EH (cell line): ENCODE measurements around the gene MBNL1.
"Not testable (repeated sequence)": the region's sequence is repeated elsewhere in the genome, so short reads cannot be mapped to it uniquely, and the experiment has no call there.

Experiments
- DNase-seq: peaks from one replicate; pipeline ENCODE4 v3.0.0-alpha.2; 2015; ENCODE audit warnings: low read depth

MBNL1 gene

GRCh38 chr3:152350139-152350538, 81.4 kb downstream of the MBNL1 start:
- DNase-seq: peak; percentile 65

DNA sequence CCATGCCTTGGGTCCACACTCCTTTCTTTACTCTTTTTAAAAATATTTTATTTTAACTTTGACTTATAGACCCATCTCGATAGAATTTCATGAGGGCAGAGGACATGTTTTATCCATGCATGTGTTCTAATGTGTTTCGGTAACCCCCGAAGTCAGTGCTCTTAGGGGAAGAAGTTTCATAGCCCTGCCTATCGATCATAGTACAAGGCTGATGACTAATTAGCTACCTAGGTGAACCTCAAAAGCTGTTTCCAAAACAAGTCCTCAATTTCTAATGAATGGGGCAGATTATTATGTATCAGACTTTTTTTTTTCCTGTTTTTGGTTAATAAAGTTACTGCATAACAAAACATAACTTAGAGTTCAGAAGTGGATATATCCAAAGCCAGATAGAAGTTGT, 82.0 kb downstream of the MBNL1 start:
- DNase-seq: no peak

DNA sequence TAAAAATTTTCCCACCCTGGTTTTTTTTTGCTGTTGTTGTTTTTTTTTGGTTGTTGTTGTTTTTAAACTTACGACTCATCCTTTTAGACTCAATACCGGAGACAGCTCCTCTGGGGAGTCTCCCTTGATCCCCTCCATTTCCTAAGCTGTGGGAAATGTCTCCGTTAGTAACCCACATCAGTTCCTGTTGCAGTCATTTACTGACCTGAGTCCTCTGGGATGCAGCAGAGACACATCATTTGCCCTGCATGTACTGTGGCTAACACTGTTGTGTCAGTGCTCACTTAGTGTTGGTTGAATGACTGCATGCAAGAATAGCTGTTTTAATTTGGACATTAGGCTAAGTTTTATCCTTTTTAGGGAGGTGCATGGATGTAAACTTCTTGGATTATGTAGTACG, 83.8 kb downstream of the MBNL1 start:
- no peak for DNase-seq

DNA sequence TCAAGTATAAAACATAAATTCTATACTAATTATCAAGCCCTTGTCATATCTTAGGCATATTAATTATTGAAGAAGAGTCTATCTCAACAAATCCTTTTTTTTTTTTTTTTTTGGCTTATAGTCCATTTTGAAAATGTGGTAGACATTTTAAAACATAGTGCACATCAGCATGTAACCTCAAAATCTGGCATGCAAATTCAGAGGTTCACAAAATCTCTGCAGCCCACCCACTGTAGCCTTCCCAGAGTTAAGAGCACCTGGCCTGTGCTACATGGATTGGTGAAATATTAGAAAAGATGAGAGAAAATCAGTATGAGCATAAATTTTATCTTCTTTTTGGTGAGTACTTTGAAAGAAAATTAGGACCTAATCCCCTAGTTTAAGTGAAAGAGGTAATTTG, 84.8 kb downstream of the MBNL1 start:
- DNase-seq: no peak

DNA sequence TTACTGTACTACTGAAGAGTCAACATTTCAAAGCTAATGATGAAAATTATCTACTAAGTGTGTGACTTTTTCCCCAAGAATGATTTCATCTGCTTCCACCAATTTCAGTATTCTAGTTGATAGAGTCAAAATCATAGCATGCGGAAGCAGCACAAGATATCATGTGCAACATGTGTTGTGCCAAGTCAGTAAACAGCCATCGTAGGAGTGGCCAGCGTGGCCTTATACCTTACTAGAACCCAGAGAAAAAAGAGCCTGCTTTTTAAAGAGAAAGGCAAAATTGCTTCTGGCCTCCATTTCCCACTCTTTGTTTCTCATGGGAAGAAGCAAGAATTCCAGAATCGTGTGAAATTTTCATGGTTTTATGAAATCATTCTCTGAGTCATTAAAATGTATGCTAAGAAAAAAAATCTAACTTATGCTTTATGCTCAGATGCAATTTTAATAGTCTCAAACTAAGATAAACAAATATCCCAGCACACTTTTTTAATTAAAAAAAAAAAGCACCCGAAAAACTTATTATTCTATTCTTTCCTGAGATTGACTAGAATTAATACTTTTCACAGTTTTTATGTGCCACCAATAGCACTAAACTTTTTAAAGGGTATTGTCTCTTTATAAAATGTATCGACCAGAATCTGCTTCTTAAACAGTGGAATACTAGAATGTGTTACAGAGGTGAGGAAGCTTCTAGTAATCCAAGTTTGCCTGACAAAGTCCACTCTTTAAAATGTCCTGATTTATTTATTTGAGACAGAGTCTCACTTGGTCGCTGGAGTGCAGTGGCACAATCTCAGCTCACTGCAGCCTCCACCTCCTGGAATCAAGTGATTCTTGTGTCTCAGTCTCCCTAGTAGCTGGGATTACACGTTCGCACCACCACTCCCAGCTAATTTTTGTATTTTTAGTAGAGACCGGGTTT, 87.3 kb downstream of the MBNL1 start:
- DNase-seq: peak; percentile 55

DNA sequence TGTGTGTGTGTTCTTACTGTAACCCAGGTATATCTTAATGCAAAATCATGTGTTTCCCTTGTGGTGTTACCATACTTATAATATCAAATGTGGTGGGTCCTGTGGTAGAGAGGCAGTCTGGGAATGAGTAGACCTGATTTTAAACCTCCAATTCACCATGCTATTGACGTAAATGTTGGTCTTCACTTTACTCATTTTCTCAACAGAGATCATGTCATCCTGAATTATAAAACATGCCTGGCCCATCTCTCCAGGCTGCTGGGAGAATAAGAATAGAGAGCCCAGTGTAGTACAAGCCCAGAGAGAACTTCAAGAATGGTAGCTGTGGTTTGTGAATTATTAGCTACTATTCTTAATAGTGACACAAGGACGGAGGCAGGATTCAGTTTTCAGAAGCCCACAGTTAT, 88.1 kb downstream of the MBNL1 start:
- no peak for DNase-seq

DNA sequence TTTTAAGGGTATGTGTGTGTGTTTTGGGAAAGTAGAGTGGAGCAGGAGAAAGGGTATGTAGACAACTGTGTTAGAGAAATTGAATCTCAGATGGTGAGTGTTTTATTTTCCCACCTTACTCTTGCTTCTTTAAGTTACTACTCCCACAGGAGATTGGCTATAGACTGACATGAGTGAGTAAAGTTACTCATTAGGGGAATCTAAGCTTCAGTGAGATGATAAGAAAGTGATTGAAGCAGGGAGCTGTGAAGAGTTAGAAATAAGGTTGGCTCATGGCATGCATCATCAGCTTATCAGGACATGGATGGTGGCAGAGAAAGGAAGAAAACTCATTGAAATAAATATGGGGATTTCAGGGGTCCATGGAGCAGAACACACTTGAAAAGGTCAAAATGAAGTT, 88.9 kb downstream of the MBNL1 start:
- no peak for DNase-seq

DNA sequence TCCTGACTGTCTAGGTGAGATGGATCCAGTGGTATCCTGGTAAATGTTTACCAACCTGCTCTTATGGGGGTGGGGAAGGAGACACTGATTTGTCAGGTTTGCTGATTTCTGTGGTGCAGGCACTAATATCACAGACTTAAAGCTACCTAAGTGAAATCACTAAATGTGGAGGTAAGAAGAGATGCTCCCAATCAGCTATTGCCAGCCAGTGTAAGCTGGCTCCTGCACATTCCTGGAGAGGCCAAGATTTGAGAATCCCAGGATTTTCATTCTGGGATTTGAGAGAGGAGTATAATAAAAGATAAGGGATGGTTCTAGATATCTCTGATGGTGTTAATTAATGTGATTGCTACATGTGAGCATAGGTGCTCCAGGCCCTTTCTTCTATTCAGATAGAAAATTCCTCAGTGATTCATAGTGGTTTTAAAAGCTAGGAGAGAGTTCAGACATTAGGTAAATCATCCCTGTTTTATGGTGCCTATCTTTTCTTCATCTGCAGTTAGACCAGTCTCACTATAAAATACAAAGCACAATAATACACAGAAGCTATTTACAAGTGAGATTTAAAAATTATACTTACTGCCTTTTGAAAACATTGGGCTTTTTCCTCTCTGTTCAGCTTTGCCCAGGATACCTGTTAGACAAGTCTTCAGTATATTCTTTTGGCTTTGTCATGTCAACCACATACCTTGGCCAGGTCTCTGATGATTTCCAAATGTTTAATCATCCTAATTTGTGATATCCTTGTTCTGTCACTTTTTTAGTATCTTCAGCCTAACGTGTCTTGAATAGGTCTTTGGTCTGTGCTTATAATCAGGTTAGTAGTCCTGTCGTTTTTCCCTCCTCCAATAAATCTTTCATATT, 90.9 kb downstream of the MBNL1 start:
- DNase-seq: peak; percentile 44

- peak; percentile 27 for DNase-seq
Measured at GRCh38 chr3:152360302-152360701, 91.6 kb downstream of the MBNL1 start.

GRCh38 chr3:152360966-152361365, 92.2 kb downstream of the MBNL1 start:
- DNase-seq: no peak

- no peak for DNase-seq
Measured at GRCh38 chr3:152362086-152362485, 93.4 kb downstream of the MBNL1 start.

DNA sequence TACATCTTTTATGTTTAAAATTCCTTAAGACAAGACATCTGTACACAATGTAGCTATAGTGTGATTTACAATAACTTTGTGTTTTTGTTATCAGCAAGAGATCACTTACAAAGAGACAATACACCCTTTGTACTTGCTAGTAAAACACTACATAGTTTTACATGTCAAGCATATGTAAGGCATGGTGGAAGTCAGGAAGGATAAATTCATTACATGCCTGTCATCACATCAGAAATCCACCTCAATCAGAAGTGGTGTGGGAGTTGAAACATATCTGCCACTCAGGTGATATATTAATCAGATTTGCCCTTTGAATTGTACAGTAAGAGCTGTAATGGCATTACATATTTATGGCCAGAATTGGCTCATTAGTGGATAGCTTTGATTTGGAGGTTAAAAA, 95.5 kb downstream of the MBNL1 start:
- DNase-seq: no peak

DNA sequence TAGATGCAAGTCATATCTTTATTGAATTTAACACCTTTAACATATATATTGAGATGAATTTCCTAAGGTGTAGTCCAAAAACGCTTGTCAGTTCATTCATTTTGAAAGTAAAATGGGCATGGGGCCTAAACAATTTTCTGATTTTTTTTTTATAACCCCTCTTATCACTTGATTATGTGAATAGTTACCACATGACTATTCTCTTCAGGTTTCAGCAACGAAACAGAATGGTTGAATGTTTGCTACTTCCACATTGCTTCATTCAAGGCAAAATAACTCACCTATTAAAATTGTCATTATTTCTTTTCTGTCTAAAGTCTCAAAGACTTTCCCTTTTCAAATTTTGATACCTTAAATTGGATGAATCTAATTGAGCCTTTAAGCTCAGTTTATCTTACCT, 96.4 kb downstream of the MBNL1 start:
- DNase-seq: no peak

GRCh38 chr3:152365766-152366593, 97.3 kb downstream of the MBNL1 start:
- DNase-seq: peak; percentile 61

- DNase-seq: not testable (repeated sequence)
Measured at GRCh38 chr3:152367192-152367591, 98.5 kb downstream of the MBNL1 start.

DNA sequence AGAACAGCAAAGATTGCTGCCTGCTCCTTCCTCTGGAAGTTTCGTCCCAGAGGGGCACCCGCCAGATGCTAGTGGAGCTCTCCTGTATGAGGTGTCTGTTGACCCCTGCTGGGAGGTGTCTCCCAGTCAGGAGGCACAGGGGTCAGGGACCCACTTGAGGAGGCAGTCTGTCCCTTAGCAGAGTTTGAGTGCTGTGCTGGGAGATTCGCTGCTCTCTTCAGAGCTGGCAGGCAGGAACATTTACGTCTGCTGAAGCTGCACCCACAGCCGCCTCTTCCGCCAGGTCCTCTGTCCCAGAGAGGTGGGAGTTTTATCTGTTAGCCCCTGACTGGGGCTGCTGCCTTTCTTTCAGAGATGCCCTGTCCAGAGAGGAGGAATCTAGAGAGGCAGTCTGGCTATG, 103.9 kb downstream of the MBNL1 start:
- not testable (repeated sequence) for DNase-seq

DNA sequence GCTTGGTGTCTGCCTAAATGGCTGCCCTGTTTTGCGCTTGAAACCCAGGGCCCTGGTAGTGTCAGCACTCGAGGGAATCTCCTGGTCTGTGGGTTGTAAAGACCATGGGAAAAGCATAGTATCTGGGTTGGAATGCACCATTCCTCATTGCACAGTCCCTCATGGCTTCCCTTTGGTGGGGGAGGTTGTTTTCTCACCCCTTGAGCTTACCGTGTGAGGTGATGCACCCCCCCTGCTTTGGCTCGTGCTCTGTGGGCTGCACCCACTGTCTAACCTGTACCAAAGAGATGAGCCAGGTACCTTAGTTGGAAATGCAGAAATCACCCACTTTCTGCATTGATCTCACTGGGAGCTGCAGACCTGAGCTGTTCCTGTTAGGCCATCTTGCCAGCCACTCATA, 104.7 kb downstream of the MBNL1 start:
- no peak for DNase-seq

DNA sequence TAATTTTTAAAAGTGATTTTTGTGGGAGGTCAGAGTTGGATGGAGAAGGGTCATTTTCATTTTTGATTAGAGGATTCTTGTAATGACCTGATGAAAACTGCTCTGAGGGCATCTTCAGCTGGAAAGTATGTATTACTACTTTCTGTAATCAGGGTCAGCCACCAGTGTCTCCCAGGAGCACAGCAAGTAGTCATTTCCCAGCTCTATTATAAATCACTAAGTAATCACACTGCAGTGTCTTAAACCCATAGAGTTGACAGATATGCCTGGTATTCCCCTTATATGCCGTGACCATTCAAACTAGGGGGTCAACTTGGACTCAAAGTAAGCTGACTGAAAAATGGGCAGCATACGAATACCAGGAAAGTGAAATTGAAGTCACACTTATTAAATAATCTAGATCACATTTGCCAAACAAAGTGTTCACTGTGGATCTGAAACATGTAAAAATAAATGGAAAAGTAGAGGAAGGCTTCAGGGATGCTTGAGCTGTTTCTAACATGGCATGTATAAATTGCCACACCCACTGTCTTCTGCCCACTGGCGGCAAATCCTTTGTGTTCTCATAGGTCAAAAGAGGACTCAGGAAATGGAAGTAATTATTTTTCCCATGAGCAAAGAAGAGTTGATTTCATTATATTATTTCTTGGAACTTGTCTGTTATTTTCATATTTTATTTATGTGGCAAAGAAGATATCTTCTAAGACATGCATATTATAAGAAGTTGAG, 105.7 kb downstream of the MBNL1 start:
- DNase-seq: peak; percentile 51

DNA sequence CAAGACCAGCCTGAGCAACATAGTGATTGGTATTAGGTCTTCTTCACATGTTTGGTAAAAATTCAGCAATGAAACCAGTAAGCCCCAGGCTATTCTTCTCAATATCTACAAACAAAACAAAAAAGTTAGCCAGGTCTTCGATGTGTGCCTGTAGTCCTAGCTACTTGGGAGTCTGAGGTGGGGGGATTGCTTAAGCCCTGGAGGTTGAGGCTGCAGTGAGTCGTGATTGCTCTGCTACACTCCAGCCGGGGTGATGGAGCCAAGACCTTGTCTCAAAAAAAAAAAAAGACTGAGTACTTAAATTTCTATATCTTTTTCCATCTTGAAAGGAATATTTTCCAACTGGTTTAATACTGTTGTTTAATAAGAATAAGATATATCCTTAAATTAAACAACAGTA, 106.8 kb downstream of the MBNL1 start:
- DNase-seq: peak; percentile 66

- DNase-seq: peak; percentile 82
Measured at GRCh38 chr3:152376351-152377183, 107.8 kb downstream of the MBNL1 start.

DNA sequence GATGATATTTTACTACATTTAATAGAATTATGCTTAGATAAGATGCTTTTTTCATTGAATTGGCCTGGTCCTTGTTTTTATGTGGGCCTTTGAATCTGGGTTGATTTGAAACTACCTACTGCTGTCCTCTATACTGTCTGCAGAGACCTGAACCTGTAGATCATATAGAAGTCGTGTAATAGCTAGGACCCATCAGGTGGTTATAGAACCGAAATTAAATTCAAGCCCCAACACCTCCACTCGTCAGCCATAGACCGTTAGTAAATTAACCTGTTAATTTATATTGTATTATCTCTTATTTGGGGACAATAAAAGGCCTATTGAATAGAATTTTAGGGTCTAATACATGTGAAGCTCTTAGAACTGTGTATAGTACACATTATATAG, 108.4 kb downstream of the MBNL1 start:
- DNase-seq: no peak
